ENCODE data around the gene ELMO1.

GRCh38 chr7:37320848-37321468 is 127.7 kb downstream of the ELMO1 start:
- TF ChIP-seq CTCF (IDR thresholded peaks at IDR 0.05; ENCODE audit: low read depth, low read length, poor library complexity, severe bottlenecking), result no peak
- no peak for TF ChIP-seq EZH2phosphoT487 (IDR thresholded peaks at IDR 0.05; ENCODE audit: borderline replicate concordance, low read length)
